Ishikawa (cell line): ENCODE data around the gene BRS3.

Experiments
- CEBPB ChIP-seq: IDR thresholded peaks from 2 replicates; pipeline ENCODE4 v1.6.1; 2012
- EGR1 ChIP-seq: IDR thresholded peaks from 2 replicates; pipeline ENCODE4 v1.6.1; 2012
- EP300 ChIP-seq: IDR thresholded peaks from 2 replicates; pipeline ENCODE4 v1.6.1; 2012; ENCODE audit warnings: borderline replicate concordance
- FOXM1 ChIP-seq: IDR thresholded peaks from 2 replicates; pipeline ENCODE4 v1.6.1; 2012; ENCODE audit warnings: low read depth, borderline replicate concordance
- MAX ChIP-seq: IDR thresholded peaks from 2 replicates; pipeline ENCODE4 v1.6.1; 2012
- RAD21 ChIP-seq: IDR thresholded peaks from 2 replicates; pipeline ENCODE4 v1.6.1; 2012; ENCODE audit warnings: low read depth
- TAF1 ChIP-seq: IDR thresholded peaks from 2 replicates; pipeline ENCODE4 v1.6.1; 2012; ENCODE audit warnings: low read depth, mild to moderate bottlenecking
- TEAD4 ChIP-seq: IDR thresholded peaks from 2 replicates; pipeline ENCODE4 v1.6.1; 2012
- YY1 ChIP-seq: IDR thresholded peaks from 2 replicates; pipeline ENCODE4 v1.6.1; 2012; ENCODE audit warnings: low read depth
- TF ChIP-seq, protein P1 (sequence below): IDR thresholded peaks from 2 replicates; pipeline ENCODE4 v1.6.1; 2012
- TF ChIP-seq, protein P2 (sequence below): IDR thresholded peaks from 2 replicates; pipeline ENCODE4 v1.6.1; 2012; ENCODE audit warnings: low read depth, mild to moderate bottlenecking

- TF ChIP-seq RAD21: no peak
- TF ChIP-seq, protein P1, sequence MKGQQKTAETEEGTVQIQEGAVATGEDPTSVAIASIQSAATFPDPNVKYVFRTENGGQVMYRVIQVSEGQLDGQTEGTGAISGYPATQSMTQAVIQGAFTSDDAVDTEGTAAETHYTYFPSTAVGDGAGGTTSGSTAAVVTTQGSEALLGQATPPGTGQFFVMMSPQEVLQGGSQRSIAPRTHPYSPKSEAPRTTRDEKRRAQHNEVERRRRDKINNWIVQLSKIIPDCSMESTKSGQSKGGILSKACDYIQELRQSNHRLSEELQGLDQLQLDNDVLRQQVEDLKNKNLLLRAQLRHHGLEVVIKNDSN: no peak
- TF ChIP-seq TAF1: no peak
- TF ChIP-seq YY1: no peak
- no peak for TF ChIP-seq EGR1
- no peak for TF ChIP-seq FOXM1
- TF ChIP-seq, protein P2, sequence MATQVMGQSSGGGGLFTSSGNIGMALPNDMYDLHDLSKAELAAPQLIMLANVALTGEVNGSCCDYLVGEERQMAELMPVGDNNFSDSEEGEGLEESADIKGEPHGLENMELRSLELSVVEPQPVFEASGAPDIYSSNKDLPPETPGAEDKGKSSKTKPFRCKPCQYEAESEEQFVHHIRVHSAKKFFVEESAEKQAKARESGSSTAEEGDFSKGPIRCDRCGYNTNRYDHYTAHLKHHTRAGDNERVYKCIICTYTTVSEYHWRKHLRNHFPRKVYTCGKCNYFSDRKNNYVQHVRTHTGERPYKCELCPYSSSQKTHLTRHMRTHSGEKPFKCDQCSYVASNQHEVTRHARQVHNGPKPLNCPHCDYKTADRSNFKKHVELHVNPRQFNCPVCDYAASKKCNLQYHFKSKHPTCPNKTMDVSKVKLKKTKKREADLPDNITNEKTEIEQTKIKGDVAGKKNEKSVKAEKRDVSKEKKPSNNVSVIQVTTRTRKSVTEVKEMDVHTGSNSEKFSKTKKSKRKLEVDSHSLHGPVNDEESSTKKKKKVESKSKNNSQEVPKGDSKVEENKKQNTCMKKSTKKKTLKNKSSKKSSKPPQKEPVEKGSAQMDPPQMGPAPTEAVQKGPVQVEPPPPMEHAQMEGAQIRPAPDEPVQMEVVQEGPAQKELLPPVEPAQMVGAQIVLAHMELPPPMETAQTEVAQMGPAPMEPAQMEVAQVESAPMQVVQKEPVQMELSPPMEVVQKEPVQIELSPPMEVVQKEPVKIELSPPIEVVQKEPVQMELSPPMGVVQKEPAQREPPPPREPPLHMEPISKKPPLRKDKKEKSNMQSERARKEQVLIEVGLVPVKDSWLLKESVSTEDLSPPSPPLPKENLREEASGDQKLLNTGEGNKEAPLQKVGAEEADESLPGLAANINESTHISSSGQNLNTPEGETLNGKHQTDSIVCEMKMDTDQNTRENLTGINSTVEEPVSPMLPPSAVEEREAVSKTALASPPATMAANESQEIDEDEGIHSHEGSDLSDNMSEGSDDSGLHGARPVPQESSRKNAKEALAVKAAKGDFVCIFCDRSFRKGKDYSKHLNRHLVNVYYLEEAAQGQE: no peak
- TF ChIP-seq MAX: no peak
- TF ChIP-seq EP300: no peak
- TF ChIP-seq TEAD4: no peak
- no peak for TF ChIP-seq CEBPB
Measured at GRCh38 chrX:136453114-136453513, 34.6 kb upstream of the BRS3 start.
